ENCODE data around the gene CDK5.

DNA sequence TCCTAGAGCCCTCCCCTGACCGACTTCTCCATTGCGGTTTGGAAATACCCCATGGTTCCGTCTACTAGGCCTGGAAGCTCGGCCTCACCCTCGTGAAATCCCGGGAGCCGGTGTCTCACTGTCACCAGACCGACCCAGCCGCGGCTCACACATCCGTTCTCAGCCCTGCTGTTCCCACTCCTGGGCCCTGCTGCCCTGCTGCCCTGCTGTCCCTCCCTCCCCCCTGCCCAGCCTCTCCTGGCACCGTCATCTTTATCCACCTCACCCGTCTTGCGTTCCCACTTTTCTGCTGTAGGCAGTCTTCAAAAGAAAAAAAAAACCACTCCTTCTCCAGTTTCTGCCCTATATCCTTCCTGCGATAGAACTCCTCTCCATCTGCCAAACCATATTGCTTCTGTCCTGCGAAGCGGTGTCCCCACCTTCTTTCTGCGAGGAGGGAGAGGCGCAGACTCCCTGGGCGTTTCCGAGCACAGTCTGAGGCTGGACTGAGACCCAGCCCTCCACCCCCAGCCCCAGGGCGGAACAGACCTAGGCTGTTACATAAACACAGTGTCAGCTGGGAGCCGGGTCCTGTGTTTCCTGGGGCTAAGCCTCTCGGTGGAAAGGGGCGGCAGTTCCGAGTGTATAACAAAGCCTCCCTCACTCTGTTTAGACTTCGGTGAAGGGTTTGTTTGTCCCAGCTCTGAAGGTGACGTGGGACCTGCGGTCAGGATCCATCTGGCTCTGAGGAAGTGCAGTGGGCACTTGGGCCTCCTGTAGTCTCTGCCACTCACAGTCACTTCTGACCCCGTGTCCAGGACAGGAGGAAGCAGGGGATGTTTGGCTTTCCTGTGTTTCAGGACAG lies 31.4 kb upstream of the CDK5 start:
- TF ChIP-seq, protein P1, sequence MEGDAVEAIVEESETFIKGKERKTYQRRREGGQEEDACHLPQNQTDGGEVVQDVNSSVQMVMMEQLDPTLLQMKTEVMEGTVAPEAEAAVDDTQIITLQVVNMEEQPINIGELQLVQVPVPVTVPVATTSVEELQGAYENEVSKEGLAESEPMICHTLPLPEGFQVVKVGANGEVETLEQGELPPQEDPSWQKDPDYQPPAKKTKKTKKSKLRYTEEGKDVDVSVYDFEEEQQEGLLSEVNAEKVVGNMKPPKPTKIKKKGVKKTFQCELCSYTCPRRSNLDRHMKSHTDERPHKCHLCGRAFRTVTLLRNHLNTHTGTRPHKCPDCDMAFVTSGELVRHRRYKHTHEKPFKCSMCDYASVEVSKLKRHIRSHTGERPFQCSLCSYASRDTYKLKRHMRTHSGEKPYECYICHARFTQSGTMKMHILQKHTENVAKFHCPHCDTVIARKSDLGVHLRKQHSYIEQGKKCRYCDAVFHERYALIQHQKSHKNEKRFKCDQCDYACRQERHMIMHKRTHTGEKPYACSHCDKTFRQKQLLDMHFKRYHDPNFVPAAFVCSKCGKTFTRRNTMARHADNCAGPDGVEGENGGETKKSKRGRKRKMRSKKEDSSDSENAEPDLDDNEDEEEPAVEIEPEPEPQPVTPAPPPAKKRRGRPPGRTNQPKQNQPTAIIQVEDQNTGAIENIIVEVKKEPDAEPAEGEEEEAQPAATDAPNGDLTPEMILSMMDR (optimal IDR thresholded peaks at IDR 0.05 in 1 of 3, IDR thresholded peaks at IDR 0.05 in 1 of 3, conservative IDR thresholded peaks at IDR 0.05 in 1 of 3; ENCODE audit: extremely low read depth in 1 of 3, insufficient read depth in 2 of 3, low read length in 3 of 3), result no peak
- TF ChIP-seq EZH2 (IDR thresholded peaks at IDR 0.05; ENCODE audit: low read length), result no peak

Measured in keratinocyte (primary cell).